Femur (tissue), 1 donor: ENCODE data around the gene ERG28.
A peak's percentile ranks its signal among the peaks of the same experiment; 100 is the strongest.
"Not testable (repeated sequence)": the region's sequence is repeated elsewhere in the genome, so short reads cannot be mapped to it uniquely, and the experiment has no call there.

Experiments
- DNase-seq: peaks from one replicate; pipeline ENCODE4 v3.0.0-alpha.2; 2017

The ERG28 gene

DNA sequence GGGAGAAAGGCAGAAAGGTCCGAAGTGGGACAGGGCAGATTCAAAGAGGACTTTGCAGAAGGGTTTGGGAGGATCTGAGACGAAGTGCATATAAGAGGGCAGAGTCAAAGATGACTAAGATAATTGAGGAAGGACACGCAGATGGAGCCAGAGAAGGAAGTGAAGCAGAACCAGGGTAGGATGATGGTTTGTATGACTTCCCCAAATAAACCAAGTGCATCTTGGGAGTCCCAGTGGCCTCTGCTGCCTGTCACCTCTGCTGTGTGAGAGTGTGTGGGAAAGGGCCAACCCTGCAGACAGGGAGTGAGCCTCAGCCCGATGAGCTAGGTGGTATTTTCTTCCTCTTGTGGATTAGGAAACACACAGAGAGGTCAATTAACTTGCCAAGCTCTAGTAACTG lies 45.5 kb downstream of the ERG28 start:
- peak; percentile 31 for DNase-seq

DNA sequence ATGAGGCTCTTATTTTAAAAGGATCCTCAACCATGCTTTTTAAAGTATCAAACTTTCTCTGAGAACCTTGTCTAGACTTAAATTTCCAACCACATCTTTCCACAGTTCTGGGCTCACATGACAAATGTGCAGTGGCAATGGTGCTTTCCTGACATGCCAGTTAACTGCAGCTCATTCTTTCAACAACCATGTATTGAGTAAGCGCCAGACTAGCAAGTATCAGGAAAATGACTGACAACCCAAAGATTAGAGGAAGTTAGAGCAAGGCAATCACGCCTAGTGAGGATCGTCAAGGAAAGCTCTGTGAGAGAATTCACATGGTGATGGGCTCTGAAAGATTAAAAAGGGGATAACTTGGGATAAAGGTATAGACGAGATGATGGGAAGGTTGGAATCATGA lies 46.5 kb downstream of the ERG28 start:
- DNase-seq = no peak

DNA sequence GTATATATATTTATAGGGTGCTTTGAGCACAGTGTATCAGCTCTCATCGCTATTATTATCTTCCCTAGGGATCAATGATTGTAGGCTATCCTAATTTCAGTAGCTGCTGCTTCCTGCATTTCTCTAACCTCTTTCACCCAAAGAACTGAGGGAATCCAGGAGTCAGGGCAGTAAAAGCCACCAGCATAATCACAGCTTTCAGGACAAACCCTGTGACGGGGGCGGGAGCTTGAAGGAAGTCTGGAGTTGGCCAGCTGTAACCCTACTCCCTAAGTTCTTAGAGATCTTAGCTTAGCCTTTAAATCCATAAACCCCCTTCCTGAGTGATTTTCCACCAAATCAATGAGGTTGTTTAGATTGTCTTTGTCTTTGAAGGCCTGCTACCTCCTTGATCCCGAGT lies 48.5 kb downstream of the ERG28 start:
- no peak for DNase-seq

- no peak for DNase-seq
Observed at GRCh38 chr14:75610834-75611233, 49.8 kb downstream of the ERG28 start.

DNA sequence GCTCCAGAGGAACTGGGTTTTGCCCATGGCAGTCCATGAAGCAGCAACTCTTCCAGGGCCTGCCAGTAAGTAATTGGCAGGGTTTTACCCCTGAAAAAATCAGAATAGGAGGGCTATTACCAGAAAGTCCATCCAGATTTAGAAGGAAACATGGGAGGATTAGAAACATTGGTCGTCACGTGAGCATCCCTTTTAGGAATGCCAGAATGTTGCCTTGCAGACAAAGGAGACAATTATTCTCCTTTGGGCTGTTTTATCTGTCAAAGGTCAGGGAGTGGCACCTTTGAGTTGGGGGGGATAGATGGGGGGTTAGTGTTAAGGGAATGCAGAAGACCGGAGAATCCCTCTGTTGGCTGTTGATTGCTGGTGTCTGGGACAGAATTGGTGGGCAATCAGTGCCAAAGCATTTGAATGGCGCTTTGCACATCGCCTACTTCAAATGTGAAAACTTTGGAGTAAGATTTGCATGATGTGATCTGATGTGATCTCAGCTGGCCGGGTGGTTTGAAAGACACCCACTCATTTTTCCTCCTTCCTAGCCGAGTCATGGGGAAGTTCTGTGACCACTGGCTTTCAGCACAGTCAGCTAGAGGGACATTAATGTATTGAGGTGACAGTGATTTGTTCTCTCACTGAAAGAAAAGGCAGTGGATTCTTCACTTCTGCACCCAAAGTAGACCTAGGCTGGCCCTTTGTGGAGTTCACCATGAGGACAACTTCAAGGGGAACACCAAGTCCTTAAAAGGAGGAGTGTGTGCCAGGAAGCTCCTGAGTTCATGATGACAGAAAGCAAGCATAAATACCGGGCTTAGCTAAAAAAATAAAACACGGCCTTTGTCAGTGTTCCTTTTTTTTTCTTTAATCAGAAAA lies 50.8 kb downstream of the ERG28 start:
- no peak for DNase-seq

GRCh38 chr14:75609116-75609515 lies 51.6 kb downstream of the ERG28 start:
- DNase-seq = no peak

DNA sequence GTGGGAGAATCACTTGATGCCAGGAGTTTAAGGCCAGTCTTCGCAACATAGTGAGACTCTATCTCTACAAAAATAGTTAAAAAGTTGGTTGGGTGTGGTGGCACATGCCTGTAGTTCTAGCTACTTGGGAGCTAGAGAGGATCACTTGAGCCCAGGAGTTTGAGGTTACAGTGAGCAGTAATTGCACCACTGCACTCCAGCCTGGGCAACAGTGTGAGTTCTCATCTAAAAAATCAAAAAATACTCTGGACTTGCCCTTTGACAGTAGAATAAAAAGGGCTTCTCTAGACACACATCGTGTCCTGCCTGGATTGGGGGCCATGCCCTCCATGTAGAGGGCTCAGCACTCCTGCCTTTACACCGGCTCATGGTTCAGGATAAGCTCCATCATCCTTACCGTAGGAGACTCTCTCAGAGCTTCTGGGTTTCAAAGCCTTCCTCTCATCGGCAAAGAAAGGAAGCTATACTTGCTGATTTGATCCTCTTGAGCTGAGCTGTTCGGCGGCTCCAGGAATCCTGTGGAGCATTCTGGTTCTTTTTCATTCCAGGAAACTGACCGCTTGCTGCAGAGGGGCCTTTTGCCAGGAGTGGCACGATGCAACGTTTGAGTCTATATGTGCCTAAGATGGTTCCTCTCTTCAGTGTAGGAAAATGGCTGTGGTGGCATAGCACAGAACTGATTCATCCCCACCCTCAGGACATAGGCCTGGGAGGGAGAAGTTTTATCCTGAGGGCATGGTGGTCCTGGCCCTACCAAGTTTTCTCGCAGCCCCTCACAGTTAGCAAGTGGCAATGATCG lies 52.6 kb downstream of the ERG28 start:
- DNase-seq = no peak

GRCh38 chr14:75607044-75607443 lies 53.6 kb downstream of the ERG28 start:
- DNase-seq = no peak

DNA sequence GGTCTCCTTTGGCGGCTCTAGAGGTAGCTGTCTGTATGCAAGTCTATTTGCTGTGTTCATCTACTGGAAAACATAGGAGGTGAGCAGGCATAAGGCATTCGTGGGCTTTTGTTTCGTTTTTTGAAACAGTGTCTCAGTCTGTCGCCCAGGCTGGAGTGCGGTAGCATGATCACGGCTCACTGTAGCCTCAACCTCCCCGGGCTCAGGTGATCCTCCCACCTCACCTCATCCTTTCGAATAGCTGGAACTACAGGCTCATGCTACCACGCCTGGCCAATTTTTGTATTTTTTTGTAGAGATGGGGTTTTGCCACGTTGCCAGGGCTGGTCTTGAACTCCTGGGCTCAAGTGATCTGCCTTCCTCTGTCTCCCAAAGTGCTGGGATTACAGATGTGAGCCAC lies 54.8 kb downstream of the ERG28 start:
- no peak for DNase-seq

DNA sequence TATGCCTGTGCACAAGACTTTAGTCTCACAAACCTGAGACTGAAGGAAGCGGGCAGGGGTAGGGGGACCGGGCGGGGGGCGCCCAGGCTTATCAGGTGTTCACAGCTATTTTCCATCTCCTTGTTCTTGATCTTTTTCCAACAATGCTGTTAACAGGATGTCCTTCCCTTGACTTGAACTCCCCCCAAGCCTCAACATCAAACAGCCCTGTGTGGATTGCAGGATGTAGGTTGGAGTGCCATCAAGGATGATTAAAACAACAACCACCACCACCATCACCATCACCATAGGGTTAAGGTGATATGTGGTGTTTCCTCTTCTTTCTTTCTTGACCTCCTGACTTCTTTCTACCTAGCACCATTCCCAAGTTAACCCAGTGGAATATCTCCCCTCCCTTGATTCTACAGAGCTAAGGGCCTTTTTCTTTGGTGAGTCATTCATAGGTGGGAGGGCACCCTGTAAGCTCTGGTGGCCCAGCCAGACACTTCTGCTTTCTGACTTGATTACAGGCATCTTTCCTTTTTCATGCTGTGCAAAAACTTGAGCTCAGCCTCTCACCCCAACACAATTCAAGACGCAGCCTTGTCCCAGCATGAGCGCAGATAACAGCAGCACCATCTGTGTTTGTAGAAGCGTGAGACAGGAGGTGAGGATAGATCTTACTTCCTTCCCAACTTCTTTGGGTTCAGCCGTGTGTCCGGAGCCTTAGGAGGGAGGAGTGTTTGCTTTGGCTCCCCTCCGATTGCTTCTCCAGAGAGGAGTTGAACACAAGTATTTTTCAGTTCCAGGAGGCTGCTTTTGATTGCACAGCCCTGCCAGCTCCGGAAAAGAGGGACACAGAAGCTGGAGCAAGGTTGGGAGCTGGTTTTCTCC lies 55.5 kb downstream of the ERG28 start:
- DNase-seq = peak; percentile 54

DNA sequence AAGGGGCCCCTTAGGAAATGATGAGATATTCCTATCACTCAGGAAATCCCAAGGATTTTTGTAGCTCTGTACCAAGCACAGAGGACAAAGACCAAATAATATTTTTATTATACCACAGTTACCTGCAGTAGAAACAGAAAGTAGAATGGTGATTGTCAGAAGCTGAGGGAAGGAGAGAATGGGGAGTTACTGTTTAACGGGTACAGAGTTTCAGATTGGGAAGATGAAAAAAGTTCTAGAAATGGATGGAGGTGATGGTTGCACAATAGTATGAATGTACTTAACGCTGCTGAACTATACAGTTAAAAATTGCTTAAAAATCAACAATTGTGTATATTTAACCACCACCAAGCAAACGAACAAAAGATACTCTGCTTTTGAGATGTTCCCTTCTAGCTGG lies 58.2 kb downstream of the ERG28 start:
- DNase-seq = no peak

DNA sequence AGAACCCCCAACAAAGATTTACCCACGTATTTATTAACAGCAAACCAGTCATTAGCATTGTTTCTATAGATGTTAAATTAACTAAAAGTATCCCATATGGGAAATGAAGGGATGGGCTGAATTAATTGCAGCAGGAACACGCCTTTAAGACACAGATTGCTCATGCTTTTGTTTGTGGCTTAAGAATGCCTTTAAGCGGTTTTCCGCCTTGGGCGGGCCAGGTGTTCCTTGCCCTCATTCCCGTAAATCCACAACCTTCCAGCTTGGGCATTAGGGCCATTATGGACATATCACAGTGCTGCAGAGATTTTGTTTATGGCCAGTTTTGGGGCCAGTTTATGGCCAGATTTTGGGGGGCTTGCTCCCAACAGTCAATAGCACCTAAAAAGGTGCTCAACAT lies 59.6 kb downstream of the ERG28 start:
- not testable (repeated sequence) for DNase-seq

- DNase-seq = not testable (repeated sequence)
Observed at GRCh38 chr14:75600100-75600499, 60.6 kb downstream of the ERG28 start.
